SU-DHL-6 (cell line): Measurements from ENCODE around the gene SAPCD2.

ENCODE experiments used
- H2AFZ ChIP-seq: fragments of 200-600 bp; sonication (generic); 2 replicates; pipeline ENCODE4 v1.6.1; 2014; ENCODE audit warnings: low read depth, mild to moderate bottlenecking, moderate library complexity, mixed read lengths, antibody characterized with exemption, low read length; ENCODE audit not compliant: severe bottlenecking
- H3F3A ChIP-seq: fragments of 200-600 bp; shearing (Covaris generic); 2 replicates; pipeline ENCODE4 v1.6.0; 2016; ENCODE audit warnings: antibody characterized with exemption, mild to moderate bottlenecking; ENCODE audit not compliant: insufficient read depth
- H3K27ac ChIP-seq: fragments of 200-600 bp; sonication (generic); 2 replicates; pipeline ENCODE4 v1.5.1; 2016; ENCODE audit warnings: low read depth, mild to moderate bottlenecking, low read length, moderate library complexity, mixed read lengths
- H3K27me3 ChIP-seq: fragments of 200-600 bp; sonication (generic), shearing (Covaris generic); 2 replicates; pipeline ENCODE4 v1.6.0; 2014; ENCODE audit warnings: mild to moderate bottlenecking, low read length
- H3K36me3 ChIP-seq: fragments of 200-600 bp; sonication (generic); 2 replicates; pipeline ENCODE4 v1.6.1; 2014; ENCODE audit warnings: mild to moderate bottlenecking, low read length, mixed read lengths
- H3K4me2 ChIP-seq: fragments of 300-600, 200-600 bp; shearing (Covaris generic), sonication (generic); 2 replicates; pipeline ENCODE4 v1.6.0; 2014; ENCODE audit warnings: low read length, low read depth, mild to moderate bottlenecking; ENCODE audit not compliant: poor library complexity, severe bottlenecking
- H3K4me3 ChIP-seq: fragments of 200-600 bp; sonication (generic); 2 replicates; pipeline ENCODE4 v1.5.1; 2014; ENCODE audit warnings: antibody characterized with exemption, low read length, mild to moderate bottlenecking, mixed read lengths; ENCODE audit not compliant: insufficient read depth, poor library complexity, severe bottlenecking
- H3K79me2 ChIP-seq: fragments of 200-600 bp; sonication (generic); 2 replicates; pipeline ENCODE4 v1.6.1; 2014; ENCODE audit warnings: mild to moderate bottlenecking, low read length, moderate library complexity; ENCODE audit not compliant: insufficient read depth
- H3K9ac ChIP-seq: fragments of 200-600 bp; sonication (generic); 2 replicates; pipeline ENCODE4 v1.7.0; 2014; ENCODE audit warnings: mild to moderate bottlenecking, low read length
- H3K9me2 ChIP-seq: fragments of 200-600 bp; sonication (generic); replicated peaks from 2 replicates; pipeline ENCODE4 v1.6.1; 2014; ENCODE audit warnings: low read length; ENCODE audit not compliant: insufficient read depth
- H3K9me3 ChIP-seq: fragments of 200-600 bp; sonication (generic); 2 replicates; pipeline ENCODE4 v1.6.1; 2014; ENCODE audit warnings: low read length, mixed read lengths; ENCODE audit not compliant: insufficient read depth
- H4K20me1 ChIP-seq: fragments of 200-600 bp; sonication (generic); 2 replicates; pipeline ENCODE4 v1.6.1; 2014; ENCODE audit warnings: low read depth, mild to moderate bottlenecking, antibody characterized with exemption, low read length, moderate library complexity, mixed read lengths
- EZH2phosphoT487 ChIP-seq: fragments of 200-600 bp; sonication (generic), shearing (Covaris generic); conservative IDR thresholded peaks from 2 replicates; pipeline ENCODE4 v1.6.1; 2018; ENCODE audit warnings: mild to moderate bottlenecking, antibody characterized with exemption, low read length, moderate library complexity, mixed read lengths
- TF ChIP-seq, protein P1 (sequence below): fragments of 200-600 bp; sonication (generic); IDR thresholded peaks from one replicate; pipeline ENCODE4 v1.5.1; 2017; ENCODE audit warnings: antibody characterized with exemption, mild to moderate bottlenecking, low read length, moderate library complexity; ENCODE audit not compliant: insufficient read depth, poor library complexity, severe bottlenecking

Gene SAPCD2

DNA sequence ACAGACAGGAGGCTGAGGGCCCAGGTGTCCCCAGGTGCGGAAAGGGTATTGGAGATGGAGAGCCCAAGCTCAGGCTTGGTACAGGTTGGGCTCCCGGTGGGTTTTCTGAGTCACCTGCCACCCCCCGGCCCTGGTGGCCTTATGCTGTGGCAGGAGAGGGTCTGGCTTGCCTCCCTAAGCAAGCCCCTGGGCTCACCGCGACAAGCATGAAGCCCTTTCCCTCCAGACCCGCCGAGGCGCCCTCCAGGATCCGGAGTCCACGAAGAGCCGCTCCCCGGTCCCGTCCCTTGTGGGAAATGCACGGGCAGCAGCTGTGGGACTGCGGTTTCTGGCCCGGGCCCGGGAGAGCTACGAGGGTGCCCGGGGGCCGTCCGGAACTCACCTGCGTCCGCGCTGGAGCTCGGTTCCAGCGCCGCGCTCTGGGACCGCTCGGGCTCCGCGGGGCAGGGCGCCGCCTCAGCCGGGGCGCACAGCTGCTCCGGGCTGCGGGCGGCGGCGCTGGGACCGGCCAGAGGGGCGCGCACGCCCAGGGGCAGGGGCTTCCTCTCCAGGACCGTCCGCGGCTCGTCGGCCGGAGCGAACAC, 757 bp downstream of the SAPCD2 start:
- TF ChIP-seq, protein P1, sequence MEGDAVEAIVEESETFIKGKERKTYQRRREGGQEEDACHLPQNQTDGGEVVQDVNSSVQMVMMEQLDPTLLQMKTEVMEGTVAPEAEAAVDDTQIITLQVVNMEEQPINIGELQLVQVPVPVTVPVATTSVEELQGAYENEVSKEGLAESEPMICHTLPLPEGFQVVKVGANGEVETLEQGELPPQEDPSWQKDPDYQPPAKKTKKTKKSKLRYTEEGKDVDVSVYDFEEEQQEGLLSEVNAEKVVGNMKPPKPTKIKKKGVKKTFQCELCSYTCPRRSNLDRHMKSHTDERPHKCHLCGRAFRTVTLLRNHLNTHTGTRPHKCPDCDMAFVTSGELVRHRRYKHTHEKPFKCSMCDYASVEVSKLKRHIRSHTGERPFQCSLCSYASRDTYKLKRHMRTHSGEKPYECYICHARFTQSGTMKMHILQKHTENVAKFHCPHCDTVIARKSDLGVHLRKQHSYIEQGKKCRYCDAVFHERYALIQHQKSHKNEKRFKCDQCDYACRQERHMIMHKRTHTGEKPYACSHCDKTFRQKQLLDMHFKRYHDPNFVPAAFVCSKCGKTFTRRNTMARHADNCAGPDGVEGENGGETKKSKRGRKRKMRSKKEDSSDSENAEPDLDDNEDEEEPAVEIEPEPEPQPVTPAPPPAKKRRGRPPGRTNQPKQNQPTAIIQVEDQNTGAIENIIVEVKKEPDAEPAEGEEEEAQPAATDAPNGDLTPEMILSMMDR, result no peak
- no peak for TF ChIP-seq EZH2phosphoT487
- no peaks in the 10 kb centered on the region for H3K9me3 ChIP-seq
- peak overlapping the region; percentile 70 for H3K27ac ChIP-seq
- peaks cover 12% of the 10 kb centered on the region for H3K79me2 ChIP-seq
- H3K4me2 ChIP-seq, result peak overlapping the region; percentile 79
- no peaks in the 10 kb centered on the region for H4K20me1 ChIP-seq
- no peaks in the 10 kb centered on the region for H3K36me3 ChIP-seq
- peaks cover 13% of the 10 kb centered on the region for H3F3A ChIP-seq
- H3K27me3 ChIP-seq, result no peaks in the 10 kb centered on the region
- peak overlapping the region; percentile 80 for H3K9ac ChIP-seq
- H3K9me2 ChIP-seq, result no peaks in the 10 kb centered on the region
- H2AFZ ChIP-seq, result no peak overlapping the region
- H3K4me3 ChIP-seq, result peak overlapping the region; percentile 83

DNA sequence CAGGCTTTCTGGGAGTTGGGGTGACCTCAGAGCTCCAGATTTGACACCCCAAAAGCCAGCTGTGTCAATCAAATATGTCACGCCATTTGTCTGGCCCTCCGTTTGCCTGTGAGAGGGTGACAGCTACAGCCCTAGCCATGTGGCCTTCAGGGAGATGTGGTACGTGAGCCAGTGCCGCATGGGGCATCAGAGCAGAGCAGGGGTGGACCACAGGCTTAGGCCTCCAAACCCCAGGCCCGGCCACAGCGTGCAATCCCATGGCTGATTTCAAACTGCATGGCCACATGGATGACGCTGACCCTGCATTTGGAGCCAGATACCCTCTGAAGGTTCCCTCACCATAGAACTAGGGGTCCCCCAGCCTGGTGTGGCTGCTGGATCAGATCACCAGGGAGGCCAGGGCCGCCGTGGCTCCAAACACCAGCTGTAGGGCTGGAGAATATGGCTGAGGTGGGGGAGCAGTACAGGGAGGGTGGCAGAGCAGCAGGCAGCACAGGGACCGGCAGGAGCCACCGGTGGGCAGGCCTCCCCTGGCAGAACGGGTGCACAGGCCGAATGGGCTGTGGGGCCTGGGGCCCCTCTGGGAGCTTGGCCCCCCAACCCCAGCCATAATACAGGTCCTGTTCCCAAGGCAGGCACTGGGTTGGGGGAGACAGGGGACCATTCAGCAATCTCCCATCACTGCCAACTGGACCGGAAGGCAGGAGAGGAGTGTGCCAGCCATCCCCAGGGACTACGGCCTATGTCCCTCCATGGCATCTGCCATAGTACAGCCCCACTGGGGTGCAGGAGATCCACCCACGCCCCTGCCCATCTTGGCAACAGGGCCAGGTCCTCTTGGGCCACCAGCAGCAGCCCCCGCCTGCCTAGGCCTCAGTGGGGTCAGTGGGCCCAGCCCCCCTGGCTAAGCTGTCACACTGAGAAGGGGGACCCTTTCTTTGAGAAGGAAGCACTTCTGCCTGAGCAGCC, 1.5 kb downstream of the SAPCD2 start:
- peak overlapping the region; percentile 70 for H3K27ac ChIP-seq
- H3K36me3 ChIP-seq, result no peaks in the 10 kb centered on the region
- peaks cover 13% of the 10 kb centered on the region for H3F3A ChIP-seq
- peak overlapping the region; percentile 83 for H3K4me3 ChIP-seq
- H3K27me3 ChIP-seq, result no peaks in the 10 kb centered on the region
- no peak overlapping the region for H2AFZ ChIP-seq
- no peaks in the 10 kb centered on the region for H3K9me2 ChIP-seq
- no peaks in the 10 kb centered on the region for H4K20me1 ChIP-seq
- H3K79me2 ChIP-seq, result peaks cover 12% of the 10 kb centered on the region
- H3K9ac ChIP-seq, result peak overlapping the region; percentile 80
- TF ChIP-seq, protein P1, result no peak
- TF ChIP-seq EZH2phosphoT487, result no peak
- no peaks in the 10 kb centered on the region for H3K9me3 ChIP-seq
- H3K4me2 ChIP-seq, result peak overlapping the region; percentile 79

DNA sequence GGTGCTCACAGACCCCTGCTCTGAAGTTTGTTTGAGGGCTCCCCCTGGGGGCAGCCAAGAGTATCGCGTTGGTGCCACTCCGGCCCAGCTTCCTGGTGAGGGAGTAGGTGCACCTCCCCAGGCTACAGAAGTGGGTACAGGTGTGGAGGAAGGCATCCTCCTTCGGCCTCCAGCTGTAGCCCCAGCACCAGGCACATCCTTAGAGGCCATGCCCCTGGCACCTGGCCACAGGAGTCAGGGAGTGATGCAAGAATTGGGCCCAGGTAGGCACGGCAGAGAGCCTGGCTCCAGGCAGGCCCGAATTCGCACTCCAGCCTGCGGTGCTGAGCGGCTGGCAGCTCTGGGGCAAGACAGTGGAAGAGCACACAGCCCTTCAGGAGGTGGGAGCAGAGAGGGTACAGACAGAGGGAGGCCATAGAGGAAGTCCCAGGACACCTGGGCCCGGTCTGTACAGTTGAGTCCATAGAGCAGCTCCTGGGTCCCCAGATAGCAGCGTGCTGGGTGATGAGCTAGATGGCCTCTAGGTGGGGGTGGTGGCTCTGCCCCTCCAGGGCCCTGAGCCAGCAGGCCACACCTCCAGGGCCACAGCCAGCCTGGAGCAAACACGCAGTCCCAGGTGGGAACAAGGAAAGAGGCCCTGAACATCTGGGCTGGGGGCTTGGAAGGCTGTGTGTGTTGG, 2.4 kb downstream of the SAPCD2 start:
- H3K9ac ChIP-seq, result peak overlapping the region; percentile 80; the same call in 1 of the 2 replicates
- no peaks in the 10 kb centered on the region for H4K20me1 ChIP-seq
- peak overlapping the region; percentile 70 for H3K27ac ChIP-seq
- H3K27me3 ChIP-seq, result no peaks in the 10 kb centered on the region
- no peak for TF ChIP-seq EZH2phosphoT487
- TF ChIP-seq, protein P1, result peak; percentile 52
- H3K79me2 ChIP-seq, result peaks cover 12% of the 10 kb centered on the region
- H3K9me3 ChIP-seq, result no peaks in the 10 kb centered on the region
- H3K9me2 ChIP-seq, result no peaks in the 10 kb centered on the region
- H3F3A ChIP-seq, result peaks cover 13% of the 10 kb centered on the region
- H3K4me2 ChIP-seq, result peak overlapping the region; percentile 79
- no peaks in the 10 kb centered on the region for H3K36me3 ChIP-seq
- no peak overlapping the region for H3K4me3 ChIP-seq
- H2AFZ ChIP-seq, result no peak overlapping the region
